Measurements from ENCODE around the gene RBPMS2. TPM values are rescaled to one million over a fixed set of nuclear protein-coding genes. Genes with fewer than 3 reads are reported as not detected.

The RBPMS2 gene
- total RNA-seq, 4 donors from 2014 or later, result 27.2 to 64.1 (median 45.4) TPM

GRCh38 chr15:64807751-64808222, 32.4 kb upstream of the RBPMS2 start:
- TF ChIP-seq POLR2AphosphoS5 (IDR thresholded peaks at IDR 0.05) (no peak), POLR2A (IDR thresholded peaks at IDR 0.05; ENCODE audit: low read depth) (no peak), EP300 (IDR thresholded peaks at IDR 0.05) (no peak), CTCF (IDR thresholded peaks at IDR 0.05) (no peak)
- no peak for DNase-seq (ENCODE audit: extremely low spot score)
- WGBS, result 66% methylated on average over 6 of the region's 6 CpGs
- Histone ChIP-seq H3K4me1 (peaks cover 8 to 65% (median 56%) of the 10 kb centered on the region in 4 donors), H3K27ac (replicated peaks in 1 of 4) (peak overlapping the region; percentile 90 to 93 (median 92)), H3K36me3 (no peaks in the 10 kb centered on the region), H3K27me3 (no peaks in the 10 kb centered on the region), H3K4me3 (peak overlapping the region; percentile 38 to 46 (median 40)), H3K9me3 (no peaks in the 10 kb centered on the region)
- intact Hi-C loops (cut with DNase I), result loop anchor here (5.0 kb wide), 1 partner anchor 120 kb away; no protein-coding TSS in a partner anchor

GRCh38 chr15:64807051-64807749, 31.8 kb upstream of the RBPMS2 start:
- WGBS, result 42% methylated on average over 13 of the region's 13 CpGs
- intact Hi-C loops (cut with DNase I), result loop anchor here (5.0 kb wide), 1 partner anchor 120 kb away; no protein-coding TSS in a partner anchor

GRCh38 chr15:64806509-64806908, 31.1 kb upstream of the RBPMS2 start:
- 77% methylated on average over 6 of the region's 6 CpGs for WGBS
- peaks cover 15 to 78% (median 68%) of the 10 kb centered on the region in 4 donors for H3K4me1 ChIP-seq
- TF ChIP-seq CTCF (IDR thresholded peaks at IDR 0.05) (no peak), EP300 (IDR thresholded peaks at IDR 0.05) (no peak), POLR2A (IDR thresholded peaks at IDR 0.05; ENCODE audit: low read depth) (no peak), POLR2AphosphoS5 (IDR thresholded peaks at IDR 0.05) (no peak)
- H3K9me3 ChIP-seq, result no peaks in the 10 kb centered on the region
- H3K27ac ChIP-seq (replicated peaks in 1 of 4), result peak overlapping the region; percentile 90 to 93 (median 92)
- H3K4me3 ChIP-seq, result no peak overlapping the region
- DNase-seq (ENCODE audit: extremely low spot score), result no peak
- H3K36me3 ChIP-seq, result no peaks in the 10 kb centered on the region
- intact Hi-C loops (cut with DNase I), result loop anchor here (5.0 kb wide), 1 partner anchor 119 kb away; no protein-coding TSS in a partner anchor
- H3K27me3 ChIP-seq, result no peaks in the 10 kb centered on the region

More at GRCh38 chr15:64807051-64807749, 31.8 kb upstream of the RBPMS2 start:
- Histone ChIP-seq H3K4me3 (peak overlapping the region; percentile 38 to 46 (median 40)), H3K4me1 (peaks cover 13 to 71% (median 61%) of the 10 kb centered on the region in 4 donors), H3K27me3 (no peaks in the 10 kb centered on the region), H3K27ac (replicated peaks in 1 of 4) (peak overlapping the region; percentile 90 to 93 (median 92)), H3K9me3 (no peaks in the 10 kb centered on the region), H3K36me3 (no peaks in the 10 kb centered on the region)
- no peak for DNase-seq (ENCODE audit: extremely low spot score)
- TF ChIP-seq POLR2A (IDR thresholded peaks at IDR 0.05; ENCODE audit: low read depth) (no peak), POLR2AphosphoS5 (IDR thresholded peaks at IDR 0.05) (peak; percentile 50 to 78), CTCF (IDR thresholded peaks at IDR 0.05) (no peak)

- Histone ChIP-seq H3K27ac (replicated peaks in 1 of 4) (peak overlapping the region; percentile 61 to 80 (median 66)), H3K36me3 (no peaks in the 10 kb centered on the region), H3K27me3 (no peaks in the 10 kb centered on the region), H3K9me3 (no peaks in the 10 kb centered on the region), H3K4me1 (peaks cover 15 to 63% (median 59%) of the 10 kb centered on the region in 4 donors), H3K4me3 (no peak overlapping the region)
- 50% methylated on average over 2 of the region's 2 CpGs for whole genome bisulfite sequencing
- DNase-seq (ENCODE audit: extremely low spot score), result no peak
- intact Hi-C loops (cut with DNase I), result loop anchor here (5.0 kb wide), 1 partner anchor 117 kb away; no protein-coding TSS in a partner anchor
- TF ChIP-seq POLR2A (IDR thresholded peaks at IDR 0.05; ENCODE audit: low read depth) (no peak), EP300 (IDR thresholded peaks at IDR 0.05) (no peak), CTCF (IDR thresholded peaks at IDR 0.05) (no peak), POLR2AphosphoS5 (IDR thresholded peaks at IDR 0.05) (no peak)
Observed at GRCh38 chr15:64804619-64805018, 29.2 kb upstream of the RBPMS2 start.

Data from esophagus muscularis mucosa (tissue), 4 donors.